Activated CD8-positive, alpha-beta memory T cell treated with anti-CD3 and anti-CD28 coated beads for 1 hour (primary cell): ENCODE measurements around the gene TJAP1.
"Not testable (repeated sequence)": the region's sequence is repeated elsewhere in the genome, so short reads cannot be mapped to it uniquely, and the experiment has no call there.

Experiments
- DNase-seq, 2 donors: peaks; one replicate each; pipeline ENCODE4 v3.0.0-alpha.2; 2020; ENCODE audit warnings: low read depth in 1 of 2; ENCODE audit errors: extremely low read depth in 1 of 2

Gene TJAP1

DNA sequence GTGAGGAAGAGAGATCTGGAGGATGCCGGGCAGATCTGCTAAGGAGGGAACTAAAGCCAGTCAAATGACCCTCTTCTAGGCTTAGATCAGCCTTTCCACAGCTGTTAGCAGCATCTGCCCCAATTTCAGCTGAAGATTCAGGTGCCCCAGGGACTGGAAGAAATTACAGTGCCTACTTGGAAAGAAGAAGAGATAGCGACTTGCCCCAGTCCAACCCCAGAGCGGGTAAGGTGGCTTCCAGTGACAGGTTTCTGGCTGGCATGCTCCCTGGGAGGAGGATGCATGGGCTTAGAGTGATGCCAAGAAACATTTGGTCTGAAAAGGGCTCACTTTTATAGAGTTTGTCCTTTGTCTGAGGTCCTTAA is 620 bp downstream of the TJAP1 start:
- no peak for DNase-seq

DNA sequence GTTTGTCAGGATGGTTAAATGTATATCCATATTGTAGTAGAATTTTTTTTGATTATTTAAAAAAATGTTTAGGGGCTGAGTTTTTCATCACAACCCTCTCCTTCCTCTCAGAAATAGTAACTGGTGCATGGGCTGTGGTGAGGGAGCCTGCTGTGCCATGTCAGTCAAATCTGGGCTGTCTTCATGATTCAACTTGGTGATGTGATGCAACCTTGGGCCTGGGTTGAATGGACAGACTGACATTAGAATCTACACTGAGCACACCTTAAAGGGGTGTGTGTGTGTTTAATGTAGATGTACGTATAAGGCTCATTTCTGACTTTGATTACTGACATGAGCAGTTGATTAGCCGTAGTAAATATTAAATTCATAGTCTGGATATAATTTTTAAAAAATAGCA is 3.7 kb downstream of the TJAP1 start:
- no peak for DNase-seq

DNA sequence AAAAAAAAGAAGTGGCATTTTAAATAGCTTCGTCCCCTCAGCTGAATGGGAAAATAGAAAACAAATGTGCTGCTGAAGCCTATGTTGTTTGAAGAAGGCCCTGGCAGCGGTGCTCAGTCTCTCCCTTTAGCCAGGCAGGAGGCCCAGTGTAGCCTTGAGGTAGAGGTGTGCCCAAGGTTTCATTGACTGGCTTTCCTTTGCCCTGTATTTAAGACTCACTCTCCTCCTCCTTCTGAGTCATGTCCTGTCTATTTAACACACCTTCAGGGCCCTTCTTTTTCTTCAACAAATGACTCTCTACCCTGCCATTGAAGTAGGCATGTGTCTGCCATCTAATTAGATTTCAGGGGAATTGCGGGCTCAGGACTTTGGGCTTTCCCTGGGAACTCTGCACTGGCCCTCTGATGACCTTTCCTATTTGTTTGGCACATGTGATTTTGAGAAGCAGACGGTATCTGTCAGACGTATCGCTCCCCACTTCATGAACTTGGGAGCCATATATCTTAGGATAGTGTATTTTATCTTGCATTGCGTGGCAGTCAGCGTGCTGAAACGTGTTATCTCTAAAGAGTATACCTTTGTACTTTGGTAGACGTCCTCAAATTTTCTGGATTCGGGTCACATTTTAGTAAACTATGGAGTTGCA is 4.3 kb downstream of the TJAP1 start:
- DNase-seq = no peak

DNA sequence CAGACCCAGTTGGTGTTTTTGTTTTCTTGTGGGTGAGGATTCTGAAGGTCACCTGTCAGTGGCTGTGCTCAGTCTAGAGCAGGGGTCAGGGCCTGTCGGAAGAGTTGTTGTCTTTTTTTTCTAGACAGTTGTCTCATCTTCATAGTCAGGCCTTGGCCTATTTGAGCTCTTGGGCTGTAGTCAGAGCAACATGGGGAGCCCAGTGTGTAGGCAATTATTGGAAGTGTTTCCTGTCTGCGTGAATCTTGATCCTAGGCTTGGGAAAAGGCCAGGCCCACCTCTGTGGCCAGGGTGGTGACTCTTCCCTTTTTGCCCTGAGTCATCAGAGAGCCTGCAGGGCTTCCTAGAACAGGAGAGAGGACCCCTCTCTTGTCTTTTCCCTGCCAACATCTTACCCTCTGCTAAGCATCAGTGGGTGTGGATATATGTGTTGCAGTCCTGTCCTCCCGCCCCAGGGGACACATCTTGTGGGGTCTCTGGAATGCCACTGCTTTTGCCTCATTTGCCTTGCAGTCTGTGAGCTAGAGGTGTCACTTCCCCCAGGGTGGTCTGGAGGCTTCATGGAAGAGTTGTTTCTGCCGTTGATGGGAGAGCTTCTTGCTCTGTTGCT is 11.4 kb downstream of the TJAP1 start:
- DNase-seq = no peak

DNA sequence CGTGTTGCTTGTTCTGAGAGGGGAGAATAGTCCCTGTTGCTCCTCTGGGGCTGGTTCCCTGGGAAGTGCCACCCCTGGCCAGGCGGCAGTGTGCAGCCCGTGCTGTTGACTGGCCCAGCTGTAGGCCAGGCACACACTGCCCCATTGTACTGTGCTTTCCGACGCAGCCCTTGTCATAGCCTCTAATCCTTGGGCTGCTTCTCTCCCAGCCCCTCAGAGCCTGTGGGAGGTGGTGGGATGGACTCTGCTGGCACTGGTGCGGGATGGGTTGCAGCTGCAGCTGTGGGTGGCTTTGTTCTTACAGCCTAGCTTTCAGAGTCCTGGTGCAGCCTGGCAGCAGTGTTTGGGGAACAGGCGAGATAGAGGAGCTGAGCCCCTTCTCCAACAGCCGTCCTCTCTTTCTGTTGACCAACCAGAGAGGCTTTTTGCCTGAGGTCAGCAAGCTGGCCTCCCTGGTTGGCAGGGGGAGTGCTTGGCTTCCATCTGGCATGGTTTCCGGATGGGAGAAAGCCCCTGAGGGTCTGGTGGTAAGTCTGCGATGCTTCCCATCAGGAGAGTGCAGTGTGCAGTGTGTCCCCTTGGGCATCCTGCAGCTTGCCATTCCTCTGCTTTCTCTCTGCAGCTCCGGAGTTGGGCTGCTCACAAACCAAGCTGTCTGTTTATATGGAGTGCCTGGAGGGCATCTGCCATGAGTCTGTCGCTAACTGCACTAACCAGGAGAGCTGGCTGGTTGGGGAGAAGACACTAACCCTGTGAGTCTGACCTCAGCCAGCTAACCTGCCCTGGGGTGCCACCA is 12.1 kb downstream of the TJAP1 start:
- DNase-seq = no peak

DNA sequence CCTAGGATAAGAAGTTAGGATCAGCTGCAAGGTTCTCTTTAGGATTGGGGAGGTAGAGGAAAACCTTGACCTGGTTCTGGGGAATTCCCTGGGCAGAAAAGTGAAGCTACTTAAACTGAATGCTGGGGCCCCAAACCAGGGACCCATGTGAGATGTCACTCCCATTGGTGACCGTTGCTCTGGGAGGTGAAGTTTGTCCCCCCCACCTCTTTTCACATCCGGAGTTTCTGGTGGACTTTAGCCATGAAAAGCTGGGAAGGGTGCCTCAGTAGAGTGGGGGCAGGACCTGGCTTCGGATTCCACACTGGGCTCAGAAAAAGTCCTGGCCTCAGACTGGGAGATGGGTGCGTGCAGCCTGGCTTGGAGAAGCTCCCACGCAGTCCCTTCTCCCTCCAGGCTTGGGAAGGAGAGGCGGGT is 13.2 kb downstream of the TJAP1 start:
- DNase-seq = no peak

DNA sequence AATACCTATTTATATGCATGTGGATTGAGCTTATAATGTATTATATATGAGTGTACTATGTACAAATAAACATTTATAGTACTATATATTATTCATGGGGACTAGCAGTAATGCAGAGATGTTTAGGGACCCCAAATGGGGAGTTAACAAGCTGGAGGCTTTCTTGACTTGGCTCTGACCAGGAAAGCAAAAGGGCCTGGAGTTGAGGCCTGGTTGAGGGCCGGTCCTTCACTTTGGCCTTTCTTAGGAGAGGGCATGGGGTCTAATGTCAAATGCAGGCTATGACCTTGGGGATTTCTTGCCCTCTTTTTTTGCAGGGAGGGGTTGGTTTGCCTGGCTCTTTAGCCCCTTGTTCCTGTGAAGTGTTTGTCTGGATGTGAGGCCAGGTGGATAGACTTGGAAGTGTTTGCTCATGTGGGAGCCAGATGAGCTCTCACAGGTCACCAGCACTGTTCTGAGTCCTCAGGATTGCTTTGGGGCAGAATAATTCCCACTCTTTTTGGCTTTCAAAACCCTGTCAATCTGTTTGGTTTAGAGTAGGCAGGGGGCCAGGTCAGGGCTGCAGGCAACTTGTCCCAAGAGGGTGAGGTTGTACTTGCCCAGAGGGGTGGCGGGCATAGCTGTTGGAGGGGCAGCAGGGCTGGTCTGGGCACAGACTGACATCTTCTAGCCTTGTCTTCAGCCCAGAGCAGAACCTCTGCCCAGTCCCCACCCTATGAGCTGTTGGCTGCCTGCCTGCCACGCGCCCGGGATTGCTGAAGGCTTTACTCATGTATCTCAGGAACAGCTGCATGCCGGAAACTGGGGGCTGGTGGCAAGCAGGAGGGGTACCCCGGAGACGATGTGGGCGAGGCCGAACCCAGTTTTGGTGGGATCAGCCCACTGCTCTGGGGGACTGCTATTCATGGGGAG is 14.6 kb downstream of the TJAP1 start:
- no peak for DNase-seq

DNA sequence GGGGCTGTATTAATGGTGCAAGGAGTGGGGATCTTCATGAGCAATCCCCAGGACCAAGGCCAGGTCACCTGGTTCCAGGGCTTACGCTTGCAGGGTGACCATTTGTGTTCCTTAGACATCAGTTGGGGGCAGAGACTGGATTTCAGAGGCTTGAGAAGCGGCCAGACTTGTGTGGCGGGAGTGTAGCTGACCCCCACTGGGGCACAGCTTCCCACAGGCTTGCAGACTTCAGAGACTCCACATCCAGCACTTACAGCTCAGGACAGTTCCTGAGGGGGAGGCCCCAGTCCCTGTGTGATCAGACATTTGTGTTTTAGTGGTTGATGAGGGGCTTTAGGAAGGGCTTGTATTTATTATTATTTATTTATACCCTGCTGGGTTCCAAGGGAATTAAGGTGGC is 15.3 kb downstream of the TJAP1 start:
- no peak for DNase-seq

DNA sequence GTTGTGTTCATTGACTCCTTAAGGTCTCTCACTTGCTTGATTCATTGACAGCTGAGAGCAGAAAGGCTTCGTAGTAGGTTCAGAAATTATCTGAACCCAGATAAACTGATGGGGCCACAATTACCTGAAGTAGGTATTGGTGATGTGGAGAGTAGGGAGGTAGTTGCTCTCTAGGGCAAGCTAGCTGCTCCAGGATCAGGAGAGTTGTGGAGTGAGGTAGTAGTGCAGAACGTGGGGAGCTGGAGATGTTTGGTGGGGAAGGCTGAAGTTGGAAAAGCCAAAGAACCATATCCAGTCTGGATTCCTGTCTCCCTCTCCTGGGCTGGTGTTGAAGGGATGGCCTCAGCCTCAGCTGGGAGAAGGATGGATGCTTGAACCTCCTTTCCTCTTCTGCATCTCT is 15.9 kb downstream of the TJAP1 start:
- no peak for DNase-seq

DNA sequence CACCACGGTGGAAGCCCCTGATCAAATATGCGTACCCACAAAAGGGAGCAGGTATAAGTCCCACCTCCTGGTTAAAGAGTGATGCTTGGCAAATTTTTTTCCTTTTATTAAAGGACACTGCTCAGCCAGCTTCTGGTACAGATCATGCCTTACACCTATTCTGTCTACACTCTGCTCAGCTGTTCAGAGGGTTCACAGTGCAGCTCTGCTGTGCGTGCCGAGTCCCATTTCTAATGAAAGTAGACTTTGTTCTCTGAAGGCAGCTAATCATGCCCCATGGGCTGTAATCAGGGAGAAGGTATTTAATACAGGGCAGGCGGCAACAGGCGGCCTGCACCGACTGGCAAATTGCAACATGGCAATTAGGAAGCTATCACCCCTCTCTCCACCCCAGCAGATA is 16.5 kb downstream of the TJAP1 start:
- DNase-seq = no peak

DNA sequence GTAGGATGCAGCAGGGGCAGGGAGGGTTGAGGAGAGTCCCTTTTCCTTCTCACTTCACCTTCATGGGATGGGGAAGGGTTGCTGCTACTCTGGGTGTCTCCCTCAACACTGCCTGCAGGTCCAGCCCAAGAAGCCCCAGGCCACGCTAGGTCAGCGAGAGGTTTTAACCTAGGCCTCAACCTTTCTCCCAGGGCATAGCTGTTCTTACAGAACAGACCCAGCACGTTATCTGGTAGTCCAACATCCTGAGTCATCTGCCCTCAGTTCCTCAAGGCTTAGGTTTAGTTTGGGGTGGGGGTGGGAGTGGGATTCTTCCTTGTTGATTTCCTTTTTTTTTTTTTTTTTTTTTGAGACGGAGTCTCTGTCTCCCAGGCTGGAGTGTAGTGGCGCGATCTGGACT is 17.0 kb downstream of the TJAP1 start:
- DNase-seq = no peak

DNA sequence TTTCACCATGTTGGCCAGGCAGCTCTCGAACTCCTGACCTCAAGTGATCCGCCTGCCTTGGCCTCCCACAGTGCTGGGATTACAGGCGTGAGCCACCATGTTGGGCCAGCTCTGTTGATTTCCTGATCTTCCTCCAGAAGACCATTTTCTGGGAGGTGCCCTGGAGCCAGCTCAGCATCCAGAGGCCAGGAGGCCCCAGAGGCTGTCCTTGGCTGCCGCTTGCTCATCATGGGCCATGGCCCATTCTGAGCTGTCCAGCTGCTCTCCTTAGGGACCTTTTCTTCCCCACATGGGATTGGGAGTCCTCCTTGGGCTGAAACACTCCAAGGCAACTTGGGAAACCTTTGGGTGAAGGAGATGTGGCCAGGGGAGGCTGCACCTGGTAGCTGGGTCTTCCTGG is 17.4 kb downstream of the TJAP1 start:
- no peak for DNase-seq

DNA sequence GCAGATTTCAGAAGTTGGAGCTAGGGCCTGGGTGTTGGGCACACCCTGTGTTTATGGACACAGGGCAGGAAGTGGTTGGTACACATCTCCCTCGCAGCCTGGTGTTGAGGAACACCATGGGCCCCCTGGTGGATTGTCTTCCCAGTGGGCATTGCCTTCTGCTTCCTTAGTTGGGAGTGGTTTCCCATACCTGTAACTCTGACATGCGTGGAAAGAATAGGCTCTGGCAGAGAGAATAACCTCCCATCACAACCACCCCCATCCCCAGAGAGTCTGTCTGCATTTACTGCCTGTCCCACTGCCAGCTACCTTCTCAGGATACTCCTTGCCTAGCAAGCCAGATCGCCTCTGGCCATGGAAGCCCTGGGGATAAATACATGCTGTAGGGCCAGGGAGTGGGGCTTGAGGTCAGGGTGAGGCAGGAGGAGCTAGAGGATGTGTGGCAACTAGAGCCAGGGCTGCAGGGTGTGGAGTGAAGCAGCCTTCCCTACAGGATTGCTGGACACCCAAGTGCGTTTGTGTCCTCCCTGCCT is 18.1 kb downstream of the TJAP1 start:
- no peak for DNase-seq

DNA sequence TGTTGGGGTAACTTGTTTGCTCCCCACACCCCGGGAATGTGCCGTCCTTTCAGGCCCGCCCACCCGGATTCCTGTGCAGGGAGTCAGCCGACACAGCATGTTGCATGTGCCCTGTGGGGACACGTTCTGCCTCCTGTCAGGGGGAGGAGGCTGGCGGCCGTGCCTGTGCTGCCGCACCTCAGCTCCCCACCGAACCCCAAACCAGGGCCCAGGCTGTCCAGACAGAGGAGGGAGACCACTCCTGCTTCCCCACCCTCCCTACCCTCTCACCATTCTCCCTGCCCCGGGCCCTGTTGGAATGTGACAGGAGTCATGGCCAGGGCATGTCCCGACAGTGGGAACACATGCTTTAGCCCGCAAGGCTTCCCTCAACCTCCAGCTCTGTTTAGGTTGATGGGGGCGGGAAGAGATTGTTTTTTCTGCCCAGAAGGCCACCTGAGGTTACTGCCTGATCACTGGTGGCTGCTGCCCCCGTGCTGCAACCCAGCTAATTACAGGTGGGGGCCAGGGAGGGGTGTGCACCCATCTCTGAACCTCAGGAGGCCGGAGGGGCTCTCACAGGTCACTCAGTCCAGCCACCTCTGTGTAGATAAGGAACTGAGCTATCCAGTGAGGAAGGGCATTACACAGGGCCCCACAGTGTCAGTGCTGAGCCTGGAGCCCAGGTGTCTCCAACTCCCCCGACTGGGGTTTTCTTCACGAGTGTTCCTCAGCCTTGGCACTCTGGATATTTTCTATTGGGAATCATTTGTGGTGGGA is 19.2 kb downstream of the TJAP1 start:
- no peak for DNase-seq

DNA sequence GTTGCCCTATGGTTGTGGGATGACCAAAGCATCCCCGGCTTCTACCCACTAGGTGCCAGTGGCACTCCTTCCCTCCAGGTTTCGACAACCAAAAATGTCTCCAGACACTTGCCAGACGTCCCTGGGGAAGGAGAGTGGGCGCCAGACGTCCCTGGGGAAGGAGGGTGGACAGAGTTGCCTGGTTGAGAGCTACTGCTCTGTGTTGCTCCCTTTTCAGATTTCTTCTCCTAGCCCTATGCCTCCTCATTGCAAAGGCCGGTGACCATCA is 19.7 kb downstream of the TJAP1 start:
- DNase-seq = no peak

DNA sequence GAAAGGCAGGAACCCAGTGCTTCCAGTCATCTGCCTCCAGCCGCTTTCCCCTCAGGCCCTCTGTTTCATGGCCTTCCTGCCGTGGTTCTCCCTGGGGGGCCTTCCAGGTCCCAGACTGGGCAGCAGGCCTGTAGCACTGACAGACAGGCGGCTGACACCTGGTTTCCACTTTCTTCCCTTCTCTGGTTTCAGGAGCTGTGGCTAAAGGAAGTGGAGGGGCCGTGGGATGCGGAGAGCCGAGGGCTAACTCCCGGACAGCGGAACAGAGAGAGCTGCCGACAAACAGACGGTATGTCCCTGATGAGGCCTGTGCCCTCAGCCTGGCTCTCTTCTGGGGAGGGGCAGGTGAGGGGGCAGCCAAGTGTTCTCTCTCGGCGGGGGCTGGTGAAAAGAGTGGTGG is 20.3 kb downstream of the TJAP1 start:
- no peak for DNase-seq

DNA sequence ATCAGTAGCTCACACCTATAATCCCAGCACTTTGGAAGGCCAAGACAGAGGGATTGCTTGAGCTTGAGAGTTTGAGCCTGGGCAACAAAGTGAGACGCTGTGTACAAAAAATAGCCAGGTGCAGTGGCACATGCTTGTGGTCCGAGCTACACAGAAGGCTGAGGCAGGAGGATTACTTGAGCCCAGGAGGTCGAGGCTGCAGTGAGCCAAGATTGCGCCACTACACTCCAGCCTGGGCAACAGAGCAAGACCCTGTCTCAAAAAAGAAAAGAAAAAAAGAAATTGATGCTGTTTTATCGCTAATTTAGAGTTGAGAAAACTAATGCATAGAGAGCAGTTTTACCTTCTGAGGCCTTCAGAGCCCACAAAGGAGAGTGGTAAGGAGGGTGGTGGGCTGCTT is 20.9 kb downstream of the TJAP1 start:
- not testable (repeated sequence) for DNase-seq

DNA sequence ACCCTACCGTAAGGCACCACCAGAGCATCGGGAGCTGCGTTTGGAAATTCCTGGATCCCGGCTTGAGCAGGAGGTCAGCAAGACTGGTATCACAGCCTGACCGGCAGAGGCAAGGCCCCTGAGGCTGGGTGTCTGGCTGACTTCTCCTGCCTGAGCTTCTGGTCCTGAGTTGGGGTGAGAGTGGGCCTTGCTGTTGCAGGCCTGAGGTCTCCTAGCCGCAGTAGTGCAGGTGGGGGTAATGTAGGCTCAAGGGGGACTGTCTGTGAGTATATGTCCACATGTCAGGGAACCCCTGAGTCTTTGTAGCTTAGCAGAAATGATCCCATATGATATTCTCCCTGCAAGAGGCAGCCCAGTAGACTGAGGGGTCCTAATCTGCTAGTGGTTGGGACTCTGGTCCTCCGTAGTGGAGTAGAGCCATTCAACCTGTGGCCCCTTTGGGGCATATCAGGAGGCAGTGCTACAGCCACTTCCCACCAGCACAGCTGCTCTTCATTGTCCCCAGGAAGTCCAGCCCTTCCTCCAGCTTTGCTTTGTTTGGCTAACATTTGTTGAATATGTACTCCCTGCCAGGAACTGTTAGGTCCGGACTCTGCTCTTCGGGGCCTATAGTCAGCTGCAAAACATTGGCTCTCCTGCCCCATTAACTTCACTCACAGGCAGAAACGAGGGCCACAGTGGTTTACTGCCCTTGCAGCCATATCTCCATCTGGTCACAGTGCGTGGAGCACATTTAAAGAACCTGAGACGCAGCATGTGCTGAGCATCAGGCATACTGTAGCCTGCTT is 21.9 kb downstream of the TJAP1 start:
- DNase-seq = no peak

DNA sequence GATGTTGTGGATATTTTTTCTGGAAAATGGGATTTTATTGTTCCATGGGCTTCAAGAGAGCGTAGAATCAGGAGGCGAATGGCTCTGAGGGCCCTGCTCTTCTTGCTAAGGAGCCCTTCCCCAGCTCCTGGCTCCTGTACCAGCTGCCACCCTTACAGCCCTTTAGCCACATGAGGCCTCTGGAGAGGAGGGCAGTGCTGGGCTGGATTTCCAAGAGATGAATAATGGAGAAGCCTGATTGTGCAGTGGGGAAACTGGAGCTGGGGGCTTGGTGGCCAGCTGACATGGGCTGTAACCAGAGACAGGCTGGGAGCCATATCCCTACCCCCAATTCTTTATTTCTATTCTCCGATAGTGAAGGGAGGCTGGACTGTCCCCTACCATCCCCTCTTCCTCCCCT is 23.6 kb downstream of the TJAP1 start:
- no peak for DNase-seq

DNA sequence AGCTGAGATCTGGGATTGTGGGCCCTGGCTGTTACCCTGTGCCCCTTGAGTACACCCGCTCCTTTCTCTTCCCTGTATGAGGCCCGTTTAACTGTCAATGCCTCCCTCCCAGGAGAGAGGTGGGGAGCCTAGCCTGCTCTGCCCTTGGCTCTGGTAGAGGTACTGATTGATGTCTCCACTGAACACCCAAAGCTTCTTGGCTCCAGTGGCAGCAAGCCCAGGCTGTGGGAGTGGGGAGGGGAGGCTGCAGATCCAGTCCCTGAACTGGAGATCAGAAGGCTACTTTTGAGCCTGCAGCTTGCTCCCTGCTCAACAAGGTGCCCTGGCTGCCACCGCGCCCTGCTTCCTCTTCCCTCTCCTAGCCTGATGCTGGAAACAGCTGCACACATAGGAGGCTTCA is 25.3 kb downstream of the TJAP1 start:
- DNase-seq = no peak
